NB4 (cell line): Measurements from ENCODE around the gene SLC35F2.
"Not testable (repeated sequence)": the region's sequence is repeated elsewhere in the genome, so short reads cannot be mapped to it uniquely, and the experiment has no call there.

Experiments
- DNase-seq: peaks from one replicate; pipeline ENCODE4 v3.0.0; 2010; ENCODE audit warnings: low read depth
- H3K4me3 ChIP-seq: one replicate; pipeline ENCODE4 v1.5.1; 2011; ENCODE audit warnings: mild to moderate bottlenecking, low read depth, low read length, moderate library complexity
- MYC ChIP-seq: IDR thresholded peaks from 2 replicates; pipeline ENCODE4 v1.6.1; 2011; ENCODE audit warnings: low read depth, low read length
- POLR2A ChIP-seq: IDR thresholded peaks from 2 replicates; pipeline ENCODE4 v1.6.1; 2011; ENCODE audit warnings: mild to moderate bottlenecking; ENCODE audit not compliant: insufficient read length; ENCODE audit errors: extremely low read depth
- TF ChIP-seq, protein P1 (sequence below): IDR thresholded peaks from one replicate; pipeline ENCODE4 v1.5.1; 2012; ENCODE audit warnings: low read depth, low read length
- TF ChIP-seq, protein P2 (sequence below): IDR thresholded peaks from 2 replicates; pipeline ENCODE4 v1.6.1; 2011; ENCODE audit warnings: low read depth, low read length

Gene SLC35F2, protein sequence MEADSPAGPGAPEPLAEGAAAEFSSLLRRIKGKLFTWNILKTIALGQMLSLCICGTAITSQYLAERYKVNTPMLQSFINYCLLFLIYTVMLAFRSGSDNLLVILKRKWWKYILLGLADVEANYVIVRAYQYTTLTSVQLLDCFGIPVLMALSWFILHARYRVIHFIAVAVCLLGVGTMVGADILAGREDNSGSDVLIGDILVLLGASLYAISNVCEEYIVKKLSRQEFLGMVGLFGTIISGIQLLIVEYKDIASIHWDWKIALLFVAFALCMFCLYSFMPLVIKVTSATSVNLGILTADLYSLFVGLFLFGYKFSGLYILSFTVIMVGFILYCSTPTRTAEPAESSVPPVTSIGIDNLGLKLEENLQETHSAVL

DNA sequence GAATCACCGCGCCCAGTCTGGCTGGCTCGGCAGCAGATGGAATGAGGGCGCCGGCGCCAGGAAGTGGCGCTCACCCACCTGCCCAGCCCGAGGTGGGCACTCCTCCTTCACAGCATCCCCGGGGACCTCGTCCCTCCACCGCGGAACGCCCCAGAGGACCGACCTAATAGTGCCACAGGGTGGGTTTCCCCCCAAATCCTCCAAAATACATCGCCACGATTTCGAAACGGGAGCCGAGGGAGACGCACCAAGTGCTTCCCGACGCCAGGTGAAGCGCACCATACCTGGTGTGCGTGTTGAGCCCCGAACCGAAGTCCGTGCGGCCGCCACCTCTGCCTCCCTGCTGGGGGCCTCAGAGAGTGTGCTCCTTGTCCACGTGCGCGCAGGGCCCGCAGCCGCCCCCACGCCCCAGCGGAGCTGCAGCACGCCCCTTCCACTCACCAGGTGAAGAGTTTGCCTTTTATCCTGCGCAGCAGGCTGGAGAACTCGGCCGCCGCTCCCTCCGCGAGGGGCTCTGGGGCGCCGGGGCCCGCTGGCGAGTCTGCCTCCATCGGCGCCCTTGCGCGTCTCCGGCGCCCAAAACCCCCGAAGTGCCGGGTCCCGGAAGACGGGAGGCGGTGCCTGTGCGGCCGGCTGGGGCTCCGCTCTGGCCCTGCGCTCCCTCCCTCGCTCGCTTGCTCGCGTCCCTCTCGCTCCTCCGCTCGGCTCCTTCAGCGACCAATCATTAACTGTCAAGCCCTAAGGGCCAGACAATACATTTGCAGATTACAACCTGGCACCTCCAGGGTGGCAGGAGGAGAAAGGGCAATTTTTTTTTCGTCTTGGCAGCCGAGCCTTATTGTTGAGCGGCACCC is at the start of gene SLC35F2:
Gene SLC35F2, minus strand, starts transcription at position 571 of the 854 bp plus-strand sequence. Its CDS starts 20 bp downstream, at position 551.
- TF ChIP-seq POLR2A (peak; percentile 77), MYC (peak; percentile 93)
- TF ChIP-seq, protein P1, sequence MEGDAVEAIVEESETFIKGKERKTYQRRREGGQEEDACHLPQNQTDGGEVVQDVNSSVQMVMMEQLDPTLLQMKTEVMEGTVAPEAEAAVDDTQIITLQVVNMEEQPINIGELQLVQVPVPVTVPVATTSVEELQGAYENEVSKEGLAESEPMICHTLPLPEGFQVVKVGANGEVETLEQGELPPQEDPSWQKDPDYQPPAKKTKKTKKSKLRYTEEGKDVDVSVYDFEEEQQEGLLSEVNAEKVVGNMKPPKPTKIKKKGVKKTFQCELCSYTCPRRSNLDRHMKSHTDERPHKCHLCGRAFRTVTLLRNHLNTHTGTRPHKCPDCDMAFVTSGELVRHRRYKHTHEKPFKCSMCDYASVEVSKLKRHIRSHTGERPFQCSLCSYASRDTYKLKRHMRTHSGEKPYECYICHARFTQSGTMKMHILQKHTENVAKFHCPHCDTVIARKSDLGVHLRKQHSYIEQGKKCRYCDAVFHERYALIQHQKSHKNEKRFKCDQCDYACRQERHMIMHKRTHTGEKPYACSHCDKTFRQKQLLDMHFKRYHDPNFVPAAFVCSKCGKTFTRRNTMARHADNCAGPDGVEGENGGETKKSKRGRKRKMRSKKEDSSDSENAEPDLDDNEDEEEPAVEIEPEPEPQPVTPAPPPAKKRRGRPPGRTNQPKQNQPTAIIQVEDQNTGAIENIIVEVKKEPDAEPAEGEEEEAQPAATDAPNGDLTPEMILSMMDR: peak; percentile 3
- TF ChIP-seq, protein P2, sequence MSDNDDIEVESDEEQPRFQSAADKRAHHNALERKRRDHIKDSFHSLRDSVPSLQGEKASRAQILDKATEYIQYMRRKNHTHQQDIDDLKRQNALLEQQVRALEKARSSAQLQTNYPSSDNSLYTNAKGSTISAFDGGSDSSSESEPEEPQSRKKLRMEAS: peak; percentile 92
- peak; percentile 94 for DNase-seq
- peak within 1 kb of the TSS; percentile 78 for H3K4me3 ChIP-seq

DNA sequence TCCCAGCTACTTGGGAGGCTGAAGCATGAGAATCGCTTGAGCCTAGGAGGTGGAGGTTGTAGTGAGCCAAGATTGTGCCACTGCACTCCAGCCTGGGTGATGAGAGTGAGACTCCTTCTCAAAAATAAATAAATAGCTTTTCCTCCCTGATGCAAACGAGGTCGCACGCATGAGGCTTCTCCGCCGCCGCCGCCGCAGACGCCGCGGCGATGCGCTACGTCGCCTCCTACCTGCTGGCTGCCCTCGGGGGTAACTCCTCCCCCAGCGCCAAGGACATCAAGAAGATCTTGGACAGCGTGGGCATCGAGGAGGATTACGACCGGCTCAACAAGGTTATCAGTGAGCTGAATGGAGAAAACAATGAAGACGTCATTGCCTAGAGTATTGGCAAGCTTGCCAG is 49.6 kb upstream of the SLC35F2 start:
- TF ChIP-seq, protein P2: no peak
- TF ChIP-seq MYC: no peak
- TF ChIP-seq POLR2A: no peak
- TF ChIP-seq, protein P1: no peak
- DNase-seq: no peak
- H3K4me3 ChIP-seq: no peak overlapping the region

DNA sequence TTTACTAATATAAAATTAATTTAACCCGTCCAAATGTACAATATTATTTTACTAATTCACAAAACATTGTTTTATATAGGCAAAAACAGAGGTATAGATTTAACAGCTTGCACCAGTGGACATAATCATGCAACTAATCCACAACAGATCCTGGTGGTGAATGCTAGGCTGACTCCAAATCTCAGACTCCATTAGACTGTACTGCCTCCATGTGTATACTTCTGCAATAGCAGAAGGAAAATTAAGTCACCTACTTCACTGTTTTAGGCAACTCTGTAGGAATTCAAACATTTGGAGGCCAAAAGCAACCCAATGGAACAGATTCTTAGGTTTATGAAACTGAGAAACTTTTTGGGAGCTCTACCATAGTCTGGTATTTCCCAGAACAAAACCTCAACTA is 39.7 kb upstream of the SLC35F2 start:
- DNase-seq: peak; percentile 66

DNA sequence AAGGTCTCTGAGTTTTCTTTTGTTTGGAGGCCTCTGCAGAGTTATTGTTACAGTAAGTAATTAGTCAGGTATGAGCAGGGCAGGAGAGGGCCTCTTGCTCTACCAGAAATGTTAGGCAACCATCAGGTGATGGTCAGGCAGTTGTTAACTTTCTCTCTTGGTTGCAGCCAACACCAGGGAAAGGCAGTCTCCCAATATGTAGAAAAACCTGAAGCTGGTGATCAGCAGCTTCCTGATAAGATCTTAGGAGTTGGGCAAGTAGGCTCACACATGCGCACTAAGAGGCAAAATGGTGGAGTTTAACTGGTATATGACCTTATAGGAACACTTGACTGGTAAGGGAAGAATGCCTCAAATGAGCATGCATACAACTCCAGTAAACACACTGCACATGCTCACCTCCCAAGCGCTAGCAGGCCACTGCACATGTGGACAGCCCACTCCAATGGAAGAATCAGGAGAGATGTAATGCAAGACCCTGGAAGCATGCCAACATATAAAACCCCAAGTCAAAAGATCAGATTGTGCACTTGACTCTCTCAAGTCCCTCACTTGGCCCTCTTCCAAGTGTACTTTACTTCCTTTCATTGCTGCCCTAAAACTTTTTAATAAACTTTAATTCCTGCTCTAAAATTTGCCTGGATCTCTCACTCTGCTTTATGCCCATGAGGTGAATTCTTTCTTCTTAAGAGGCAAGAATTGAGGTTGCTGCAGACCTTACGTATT is 23.7 kb upstream of the SLC35F2 start:
- TF ChIP-seq, protein P1: no peak
- no peak for TF ChIP-seq MYC
- TF ChIP-seq POLR2A: no peak
- TF ChIP-seq, protein P2: no peak
- DNase-seq: no peak

More for the DNA sequence above, 39.7 kb upstream of the SLC35F2 start:
- no peak overlapping the region for H3K4me3 ChIP-seq
- TF ChIP-seq, protein P2: no peak
- TF ChIP-seq, protein P1: peak; percentile 62

DNA sequence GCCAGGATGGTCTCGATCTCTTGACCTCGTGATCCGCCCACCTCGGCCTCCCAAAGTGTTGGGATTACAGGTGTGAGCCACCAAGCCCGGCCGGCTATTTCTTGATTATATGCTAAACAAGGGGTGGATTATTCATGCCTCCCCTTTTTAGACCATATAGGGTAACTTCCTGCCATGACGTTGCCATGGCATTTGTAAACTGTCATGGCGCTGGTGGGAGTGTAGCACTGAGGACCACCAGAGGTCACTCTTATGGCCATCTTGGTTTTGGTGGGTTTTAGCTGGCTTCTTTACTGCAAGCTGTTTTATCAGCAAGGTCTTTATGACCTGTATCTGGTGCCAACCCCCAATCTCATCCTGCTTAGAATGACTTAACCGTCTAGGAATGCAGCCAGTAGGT is 22.9 kb upstream of the SLC35F2 start:
- not testable (repeated sequence) for DNase-seq, H3K4me3 ChIP-seq

More for the DNA sequence above, 23.7 kb upstream of the SLC35F2 start:
- no peak overlapping the region for H3K4me3 ChIP-seq
